ENCODE measurements around the gene CES4A.
"Not testable (repeated sequence)": the region's sequence is repeated elsewhere in the genome, so short reads cannot be mapped to it uniquely, and the experiment has no call there.

Gene CES4A

DNA sequence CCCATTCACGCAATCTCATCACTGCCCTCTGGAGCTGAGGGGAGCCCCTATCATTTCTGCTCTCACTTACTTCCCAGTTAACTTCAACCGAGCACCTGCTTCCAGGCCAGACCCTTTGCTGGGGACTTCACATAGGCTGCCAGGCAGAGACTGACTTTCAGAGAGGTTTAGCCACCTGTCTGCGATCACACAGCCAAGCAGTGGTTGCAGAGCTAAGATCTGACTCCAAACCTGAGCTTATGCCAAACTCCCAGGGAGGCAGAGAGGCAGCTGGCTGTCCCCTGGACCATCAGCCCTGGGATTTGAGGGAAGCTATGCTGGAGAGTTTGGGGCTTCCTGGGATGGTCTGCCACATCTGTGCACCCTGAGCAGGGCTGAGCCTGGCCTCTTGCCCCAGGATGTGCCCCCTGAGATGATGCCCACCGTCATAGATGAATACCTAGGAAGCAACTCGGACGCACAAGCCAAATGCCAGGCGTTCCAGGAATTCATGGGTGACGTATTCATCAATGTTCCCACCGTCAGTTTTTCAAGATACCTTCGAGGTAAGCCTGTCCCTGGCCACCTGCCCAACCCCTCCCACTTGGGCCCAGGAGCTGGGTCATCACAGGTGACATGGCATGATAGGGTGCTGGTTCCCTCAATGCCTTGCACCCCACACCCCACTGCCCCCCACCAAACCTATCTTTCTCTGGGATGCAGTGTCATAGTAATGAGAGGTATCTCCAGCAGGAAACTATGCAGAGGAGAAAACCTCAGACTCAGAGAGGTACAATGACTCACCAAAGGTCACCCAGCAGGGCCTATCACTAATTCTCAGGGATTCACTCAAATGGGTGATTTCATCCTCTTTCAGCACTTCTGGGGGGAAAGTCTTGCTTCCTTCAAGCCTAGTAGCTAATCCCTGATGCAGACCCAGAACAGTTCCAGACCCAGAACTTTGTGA is 17.3 kb upstream of the CES4A start:
- TF ChIP-seq, protein P1, sequence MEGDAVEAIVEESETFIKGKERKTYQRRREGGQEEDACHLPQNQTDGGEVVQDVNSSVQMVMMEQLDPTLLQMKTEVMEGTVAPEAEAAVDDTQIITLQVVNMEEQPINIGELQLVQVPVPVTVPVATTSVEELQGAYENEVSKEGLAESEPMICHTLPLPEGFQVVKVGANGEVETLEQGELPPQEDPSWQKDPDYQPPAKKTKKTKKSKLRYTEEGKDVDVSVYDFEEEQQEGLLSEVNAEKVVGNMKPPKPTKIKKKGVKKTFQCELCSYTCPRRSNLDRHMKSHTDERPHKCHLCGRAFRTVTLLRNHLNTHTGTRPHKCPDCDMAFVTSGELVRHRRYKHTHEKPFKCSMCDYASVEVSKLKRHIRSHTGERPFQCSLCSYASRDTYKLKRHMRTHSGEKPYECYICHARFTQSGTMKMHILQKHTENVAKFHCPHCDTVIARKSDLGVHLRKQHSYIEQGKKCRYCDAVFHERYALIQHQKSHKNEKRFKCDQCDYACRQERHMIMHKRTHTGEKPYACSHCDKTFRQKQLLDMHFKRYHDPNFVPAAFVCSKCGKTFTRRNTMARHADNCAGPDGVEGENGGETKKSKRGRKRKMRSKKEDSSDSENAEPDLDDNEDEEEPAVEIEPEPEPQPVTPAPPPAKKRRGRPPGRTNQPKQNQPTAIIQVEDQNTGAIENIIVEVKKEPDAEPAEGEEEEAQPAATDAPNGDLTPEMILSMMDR (IDR thresholded peaks at IDR 0.05; ENCODE audit: low read depth, low read length): no peak
- H3K4me3 ChIP-seq (ENCODE audit: low read depth, low read length): no peak overlapping the region

DNA sequence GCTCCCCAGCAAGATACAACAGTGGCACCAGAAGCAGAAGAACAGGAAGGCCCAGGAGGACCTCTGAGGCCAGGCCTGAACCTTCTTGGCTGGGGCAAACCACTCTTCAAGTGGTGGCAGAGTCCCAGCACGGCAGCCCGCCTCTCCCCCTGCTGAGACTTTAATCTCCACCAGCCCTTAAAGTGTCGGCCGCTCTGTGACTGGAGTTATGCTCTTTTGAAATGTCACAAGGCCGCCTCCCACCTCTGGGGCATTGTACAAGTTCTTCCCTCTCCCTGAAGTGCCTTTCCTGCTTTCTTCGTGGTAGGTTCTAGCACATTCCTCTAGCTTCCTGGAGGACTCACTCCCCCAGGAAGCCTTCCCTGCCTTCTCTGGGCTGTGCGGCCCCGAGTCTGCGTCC is 15.4 kb upstream of the CES4A start:
- TF ChIP-seq, protein P1 (IDR thresholded peaks at IDR 0.05; ENCODE audit: low read depth, low read length): no peak
- no peak overlapping the region for H3K4me3 ChIP-seq (ENCODE audit: low read depth, low read length)

DNA sequence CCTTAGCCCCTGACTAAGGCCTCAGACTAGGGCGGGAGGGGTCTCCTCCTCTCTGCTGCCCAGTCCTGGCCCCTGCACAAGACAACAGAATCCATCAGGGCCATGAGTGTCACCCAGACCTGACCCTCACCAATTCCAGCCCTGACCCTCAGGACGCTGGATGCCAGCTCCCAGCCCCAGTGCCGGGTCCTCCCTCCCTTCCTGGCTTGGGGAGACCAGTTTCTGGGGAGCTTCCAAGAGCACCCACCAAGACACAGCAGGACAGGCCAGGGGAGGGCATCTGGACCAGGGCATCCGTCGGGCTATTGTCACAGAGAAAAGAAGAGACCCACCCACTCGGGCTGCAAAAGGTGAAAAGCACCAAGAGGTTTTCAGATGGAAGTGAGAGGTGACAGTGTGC is 14.7 kb upstream of the CES4A start:
- no peak overlapping the region for H3K4me3 ChIP-seq (ENCODE audit: low read depth, low read length)
- TF ChIP-seq, protein P1 (IDR thresholded peaks at IDR 0.05; ENCODE audit: low read depth, low read length): no peak

GRCh38 chr16:66974156-66974931 is 14.0 kb upstream of the CES4A start:
- H3K4me3 ChIP-seq (ENCODE audit: low read depth, low read length): not testable (repeated sequence)

- H3K4me3 ChIP-seq (ENCODE audit: low read depth, low read length): not testable (repeated sequence)
Observed at GRCh38 chr16:66974932-66975246, 13.5 kb upstream of the CES4A start.

GRCh38 chr16:66975302-66975893 is 13.0 kb upstream of the CES4A start:
- no peak overlapping the region for H3K4me3 ChIP-seq (ENCODE audit: low read depth, low read length)
- TF ChIP-seq, protein P1 (IDR thresholded peaks at IDR 0.05; ENCODE audit: low read depth, low read length): no peak

DNA sequence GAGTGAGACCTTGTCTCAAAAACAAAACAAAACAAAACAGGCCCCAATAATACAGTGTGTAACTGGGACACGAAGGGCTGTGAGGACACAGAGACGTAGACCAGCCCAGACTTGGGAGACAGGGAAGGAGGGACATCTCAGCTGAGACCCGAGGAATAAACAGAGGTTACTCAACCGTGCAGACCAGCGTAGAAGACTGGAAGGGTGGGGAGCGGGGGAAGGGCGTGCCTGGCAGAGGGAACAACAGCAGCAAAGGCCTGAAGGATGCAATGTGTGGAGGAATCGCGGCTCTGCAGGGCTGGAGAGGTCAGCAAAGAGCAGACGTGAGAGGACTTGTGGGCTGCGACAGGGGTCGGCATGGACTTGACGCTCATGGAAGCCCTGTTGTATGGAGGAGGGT is 11.6 kb upstream of the CES4A start:
- TF ChIP-seq, protein P1 (IDR thresholded peaks at IDR 0.05; ENCODE audit: low read depth, low read length): no peak
- no peak overlapping the region for H3K4me3 ChIP-seq (ENCODE audit: low read depth, low read length)
